GM23338 (cell line): ENCODE data around the gene GOLGA6L26. TPM values are rescaled to one million over a fixed set of nuclear protein-coding genes. Genes with fewer than 3 reads are reported as not detected.
"Not testable (repeated sequence)": the region's sequence is repeated elsewhere in the genome, so short reads cannot be mapped to it uniquely, and the experiment has no call there.

Experiments used
- ATAC-seq: fragments of 200-7000 bp; cut with Tn5 transposase; 3 replicates; pipeline ENCODE4 v1.9.1; 2020
- DNase-seq: peaks from one replicate; pipeline ENCODE4 v3.0.0-alpha.2; 2015; ENCODE audit warnings: low spot score
- H2AFZ ChIP-seq: fragments of 200-600 bp; sonication (generic); 2 replicates; pipeline ENCODE4 v1.8.0; 2016; ENCODE audit warnings: antibody characterized with exemption, mild to moderate bottlenecking, moderate library complexity
- H3F3A ChIP-seq: fragments of 200-600 bp; sonication (generic); replicated peaks from 2 replicates; pipeline ENCODE4 v1.8.0; 2017; ENCODE audit warnings: antibody characterized with exemption, mixed run types, low read depth
- H3K27ac ChIP-seq: fragments of 200-600 bp; sonication (generic); 2 replicates; pipeline ENCODE4 v1.6.1; 2016; ENCODE audit warnings: low read depth
- H3K27me3 ChIP-seq: fragments of 200-600 bp; sonication (generic); 2 replicates; pipeline ENCODE4 v1.8.0; 2016; ENCODE audit warnings: mild to moderate bottlenecking, mixed run types, moderate library complexity; ENCODE audit not compliant: insufficient read depth
- H3K36me3 ChIP-seq: fragments of 200-600 bp; sonication (generic); 2 replicates; pipeline ENCODE4 v1.8.0; 2016; ENCODE audit warnings: mild to moderate bottlenecking; ENCODE audit not compliant: insufficient read depth
- H3K4me1 ChIP-seq: fragments of 200-600 bp; sonication (generic); 2 replicates; pipeline ENCODE4 v1.8.0; 2016; ENCODE audit warnings: mild to moderate bottlenecking, moderate library complexity; ENCODE audit not compliant: insufficient read depth
- H3K4me2 ChIP-seq: fragments of 200-600 bp; sonication (generic); 2 replicates; pipeline ENCODE4 v1.7.1; 2017; ENCODE audit warnings: mixed run types
- H3K4me3 ChIP-seq: fragments of 200-600 bp; sonication (generic); 2 replicates; pipeline ENCODE4 v1.6.1; 2016; ENCODE audit warnings: mixed run types
- H3K79me2 ChIP-seq: fragments of 200-600 bp; sonication (generic); replicated peaks from 2 replicates; pipeline ENCODE4 v1.8.0; 2017; ENCODE audit warnings: mild to moderate bottlenecking; ENCODE audit not compliant: insufficient read depth
- H3K9me2 ChIP-seq: fragments of 200-600 bp; sonication (generic); 2 replicates; pipeline ENCODE4 v1.8.0; 2017; ENCODE audit not compliant: insufficient read depth
- H4K20me1 ChIP-seq: fragments of 200-600 bp; sonication (generic); replicated peaks from 2 replicates; pipeline ENCODE4 v1.8.0; 2017; ENCODE audit warnings: mild to moderate bottlenecking; ENCODE audit not compliant: insufficient read depth
- H3K27ac Mint-ChIP-seq: 2 replicates; pipeline ENCODE4 v1.8.0; 2020; ENCODE audit warnings: inconsistent platforms, mild to moderate bottlenecking, moderate library complexity, mixed read lengths
- H3K27me3 Mint-ChIP-seq: 3 replicates; pipeline ENCODE4 v1.8.0; 2022; ENCODE audit warnings: low read depth, mild to moderate bottlenecking, moderate library complexity, mixed read lengths, inconsistent platforms; ENCODE audit not compliant: insufficient read depth, poor library complexity
- H3K36me3 Mint-ChIP-seq: 3 replicates; pipeline ENCODE4 v1.8.0; 2021; ENCODE audit warnings: low read depth, mild to moderate bottlenecking, inconsistent platforms, moderate library complexity, mixed read lengths
- H3K4me1 Mint-ChIP-seq: 3 replicates; pipeline ENCODE4 v1.8.0; 2020; ENCODE audit warnings: mild to moderate bottlenecking, inconsistent platforms, mixed read lengths
- H3K4me3 Mint-ChIP-seq: 3 replicates; pipeline ENCODE4 v1.8.0; 2021; ENCODE audit warnings: moderate library complexity, mild to moderate bottlenecking, inconsistent platforms, mixed read lengths
- H3K9me3 Mint-ChIP-seq: 3 replicates; pipeline ENCODE4 v1.8.0; 2020; ENCODE audit warnings: moderate library complexity, mild to moderate bottlenecking, inconsistent platforms, mixed read lengths
- polyA plus RNA-seq: library from polyadenylated mRNA; unstranded; fragments of >200 nt; fragmentation: Nextera tagmentation; extraction: Ambion mirVana; gene quantifications from 2 replicates; pipeline ENCODE4 v1.2.1, GENCODE V29; 2016
- small RNA-seq: library from RNA; depleted of rRNA; stranded (forward); fragments of <200 nt; gene quantifications from one replicate; pipeline ENCODE3, GENCODE V24; 2014; ENCODE audit warnings: low replicate concordance
- total RNA-seq: library from RNA; depleted of rRNA; stranded (reverse); fragments of >200 nt; shearing (Covaris generic); gene quantifications from 2 replicates; pipeline ENCODE4 v1.2.3, GENCODE V29; 2014; rRNA removed

GOLGA6L26 gene
- total and polyA plus RNA-seq, 2 experiments from 2014 or later: not detected

GRCh38 chr15:23304805-23305204, 29.2 kb downstream of the GOLGA6L26 start:
- H3K27ac Mint-ChIP-seq, H4K20me1 ChIP-seq, ATAC-seq, H3K4me1 ChIP-seq, H2AFZ ChIP-seq, H3K9me2 ChIP-seq, H3K9me3 Mint-ChIP-seq, H3K27me3 ChIP-seq, DNase-seq, H3K27me3 Mint-ChIP-seq, H3K27ac ChIP-seq, H3F3A ChIP-seq: not testable (repeated sequence)
- peaks cover 12% of the 10 kb centered on the region; the same call in 2 of the 3 replicates for H3K4me1 Mint-ChIP-seq
- Histone ChIP-seq H3K79me2 (peaks cover 33% of the 10 kb centered on the region), H3K4me2 (peak overlapping the region; percentile 93), H3K36me3 (peaks cover 15% of the 10 kb centered on the region; the same call in 1 of the 2 replicates), H3K4me3 (peak overlapping the region; percentile 76)
- peaks cover 33% of the 10 kb centered on the region for H3K36me3 Mint-ChIP-seq
- H3K4me3 Mint-ChIP-seq: peak overlapping the region; percentile 93

DNA sequence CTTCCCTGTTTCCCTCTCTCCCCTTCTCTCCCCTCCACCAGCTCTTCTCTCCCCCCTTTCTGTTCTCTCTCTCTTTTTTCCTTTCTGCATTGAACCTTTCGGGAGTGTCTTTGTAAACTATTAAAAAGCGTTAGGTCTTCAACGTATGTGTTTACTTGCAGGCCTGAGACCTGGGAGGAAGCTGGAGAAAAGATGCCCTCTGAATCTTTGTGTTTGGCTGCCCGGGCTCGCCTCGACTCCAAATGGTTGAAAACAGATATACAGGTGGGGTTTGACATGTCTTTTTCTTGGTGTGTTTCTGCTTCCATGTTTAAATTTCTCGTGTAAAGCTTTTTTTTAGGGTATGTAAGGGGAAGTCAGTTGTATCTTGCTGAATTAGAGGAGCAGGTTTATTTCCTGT, 29.7 kb downstream of the GOLGA6L26 start:
- ATAC-seq, H3K36me3 ChIP-seq, H3K27me3 ChIP-seq, H3K9me3 Mint-ChIP-seq, H3K27ac ChIP-seq, H3K9me2 ChIP-seq, H4K20me1 ChIP-seq, H3F3A ChIP-seq, DNase-seq, H3K27me3 Mint-ChIP-seq, H3K4me1 ChIP-seq: not testable (repeated sequence)
- H3K4me1 Mint-ChIP-seq: peaks cover 12% of the 10 kb centered on the region; the same call in 2 of the 3 replicates
- peak overlapping the region; percentile 93 for H3K4me3 Mint-ChIP-seq
- Histone ChIP-seq H3K4me2 (peak overlapping the region; percentile 93), H3K4me3 (peak overlapping the region; percentile 76), H3K79me2 (peaks cover 33% of the 10 kb centered on the region), H2AFZ (0 out of 2 replicates have a peak overlapping the region, but pooled peaks have one; percentile 7)
- peak overlapping the region; percentile 90 for H3K27ac Mint-ChIP-seq
- H3K36me3 Mint-ChIP-seq: peaks cover 28% of the 10 kb centered on the region

GRCh38 chr15:23303654-23304053, 30.3 kb downstream of the GOLGA6L26 start:
- H3K27me3 Mint-ChIP-seq, H3K9me2 ChIP-seq, H4K20me1 ChIP-seq, H3K4me1 ChIP-seq, H3K9me3 Mint-ChIP-seq, H3F3A ChIP-seq, H2AFZ ChIP-seq, H3K27ac ChIP-seq, H3K27me3 ChIP-seq, H3K4me2 ChIP-seq, ATAC-seq, H3K36me3 ChIP-seq: not testable (repeated sequence)
- Mint-ChIP-seq H3K36me3 (peaks cover 23% of the 10 kb centered on the region), H3K27ac (peak overlapping the region; percentile 90), H3K4me1 (peaks cover 12% of the 10 kb centered on the region; the same call in 2 of the 3 replicates), H3K4me3 (peak overlapping the region; percentile 93)
- peaks cover 31% of the 10 kb centered on the region for H3K79me2 ChIP-seq
- DNase-seq: peak; percentile 27
- peak overlapping the region; percentile 76 for H3K4me3 ChIP-seq

DNA sequence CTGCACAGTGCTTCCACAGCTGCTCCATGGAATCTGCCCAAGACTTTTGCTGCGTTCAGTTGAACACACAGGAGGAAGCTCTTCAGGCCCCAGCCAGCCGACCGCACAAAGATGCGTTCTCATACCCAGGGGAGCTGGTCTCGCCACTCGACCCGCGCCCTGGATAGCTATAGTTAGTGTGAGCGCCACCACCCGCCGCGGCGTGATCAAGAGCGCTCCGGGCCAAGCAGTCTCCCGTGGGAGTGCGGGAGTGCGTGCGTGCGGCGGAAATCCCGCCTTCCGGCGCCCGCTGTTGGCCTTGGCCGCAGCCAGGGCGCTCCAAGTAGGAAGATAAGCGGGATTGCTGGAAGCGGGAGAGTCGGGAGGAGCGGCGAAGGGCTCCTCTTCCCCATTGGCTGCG, 30.8 kb downstream of the GOLGA6L26 start:
- H3K9me2 ChIP-seq, H3K4me1 ChIP-seq, H3K27ac ChIP-seq, H3K4me3 Mint-ChIP-seq, DNase-seq, H3K4me3 ChIP-seq, H3K9me3 Mint-ChIP-seq, H3K4me2 ChIP-seq, H3K27ac Mint-ChIP-seq, H4K20me1 ChIP-seq, H3F3A ChIP-seq, H3K36me3 ChIP-seq, ATAC-seq, H2AFZ ChIP-seq, H3K27me3 Mint-ChIP-seq, H3K27me3 ChIP-seq: not testable (repeated sequence)
- peaks cover 28% of the 10 kb centered on the region for H3K79me2 ChIP-seq
- Mint-ChIP-seq H3K36me3 (peaks cover 19% of the 10 kb centered on the region), H3K4me1 (peaks cover 12% of the 10 kb centered on the region; the same call in 2 of the 3 replicates)

Small RNA genes within 50 kb of the gene (small RNA-seq; reads per million reads assigned to genes)
- gene RN7SL536P: not detected

Other genes starting within 250 kb of the GOLGA6L26 start
- not detected in 2 replicates for gene GOLGA6L1, start 197.4 kb downstream of the GOLGA6L26 start, total RNA-seq
- 0.09 TPM in 1 of 2 replicates, not detected in the other for gene GOLGA6L1, start 197.4 kb downstream of the GOLGA6L26 start, polyA plus RNA-seq
- gene GOLGA8S, start 20.6 kb upstream of the GOLGA6L26 start, total RNA-seq: not detected in 2 replicates
- 0.05 TPM in 1 of 2 replicates, not detected in the other for gene GOLGA8S, start 20.6 kb upstream of the GOLGA6L26 start, polyA plus RNA-seq
- not detected in 2 replicates for gene GOLGA6L2, start 113.0 kb upstream of the GOLGA6L26 start, total RNA-seq
- gene GOLGA6L2, start 113.0 kb upstream of the GOLGA6L26 start, polyA plus RNA-seq: not detected in 2 replicates
- not detected in 2 replicates for gene MKRN3, start 231.5 kb upstream of the GOLGA6L26 start, total RNA-seq
- not detected in 2 replicates for gene MKRN3, start 231.5 kb upstream of the GOLGA6L26 start, polyA plus RNA-seq